Ascending aorta (tissue), 2 donors: Measurements from ENCODE around the gene PROSER3. TPM values are rescaled to one million over a fixed set of nuclear protein-coding genes. Genes with fewer than 3 reads are reported as not detected.
"Not testable (repeated sequence)": the region's sequence is repeated elsewhere in the genome, so short reads cannot be mapped to it uniquely, and the experiment has no call there.

Source experiments
- DNase-seq, 2 donors: peaks; one replicate each; pipeline ENCODE4 v3.0.0-alpha.2; 2019; ENCODE audit warnings: low spot score in 2 of 2
- H3K27ac ChIP-seq, 2 donors: fragments of 200-600 bp; sonication (generic); one replicate each; pipeline ENCODE4 v1.5.1; 2016 to 2017; ENCODE audit warnings: mild to moderate bottlenecking in 1 of 2
- H3K27me3 ChIP-seq: fragments of 200-600 bp; sonication (generic); one replicate; pipeline ENCODE4 v1.5.1; 2017
- H3K36me3 ChIP-seq, 2 donors: fragments of 200-600 bp; sonication (generic); one replicate each; pipeline ENCODE4 v1.5.1; 2016
- H3K4me1 ChIP-seq, 2 donors: fragments of 200-600 bp; sonication (generic); one replicate each; pipeline ENCODE4 v1.5.1; 2016 to 2017; ENCODE audit warnings: mild to moderate bottlenecking in 1 of 2
- H3K4me3 ChIP-seq, 2 donors: fragments of 200-600 bp; sonication (generic); one replicate each; pipeline ENCODE4 v1.5.1; 2016 to 2017; ENCODE audit warnings: mild to moderate bottlenecking in 1 of 2
- H3K9me3 ChIP-seq, 2 donors: fragments of 200-600 bp; sonication (generic); one replicate each; pipeline ENCODE4 v1.5.1; 2016
- CTCF ChIP-seq, 3 experiments: fragments of 200-600 bp in 2 of 3; fragments of 450-650 bp in 1 of 3; sonication (generic) in 2 of 3; IDR thresholded peaks; one replicate each; pipeline ENCODE4 v1.5.1; 2016 to 2019; ENCODE audit warnings: antibody characterized with exemption in 3 of 3, mild to moderate bottlenecking in 1 of 3, moderate library complexity in 1 of 3
- intact Hi-C: fragments of 100-400 bp; cut with DNase I; formaldehyde crosslinking; loops from one replicate; pipeline ENCODE4 v1.15.1; 2023
- total RNA-seq: library from RNA; depleted of rRNA; stranded (reverse); fragments of >200 nt; gene quantifications from one replicate; pipeline ENCODE4 v1.1.0, GENCODE V29; 2016

PROSER3 gene
- total RNA-seq, 1 donor from 2014 or later, result 6.5 TPM

GRCh38 chr19:35720163-35720524 lies 37.8 kb upstream of the PROSER3 start:
- peaks cover 52 to 56% of the 10 kb centered on the region in 2 donors for H3K36me3 ChIP-seq
- H3K27ac ChIP-seq, result no peak overlapping the region
- H3K9me3 ChIP-seq, result no peaks in the 10 kb centered on the region
- no peaks in the 10 kb centered on the region for H3K27me3 ChIP-seq
- intact Hi-C loops, result no loop called here
- TF ChIP-seq CTCF (IDR thresholded peaks at IDR 0.05), result no peak
- no peak overlapping the region for H3K4me3 ChIP-seq
- DNase-seq, result no peak
- H3K4me1 ChIP-seq, result peaks cover 7 to 19% of the 10 kb centered on the region in 2 donors

- intact Hi-C loops, result no loop called here
- Histone ChIP-seq H3K9me3 (no peaks in the 10 kb centered on the region), H3K4me3 (no peak overlapping the region), H3K27ac (no peak overlapping the region), H3K36me3 (peaks cover 57 to 61% of the 10 kb centered on the region in 2 donors), H3K4me1 (peaks cover 6 to 17% of the 10 kb centered on the region in 2 donors), H3K27me3 (no peaks in the 10 kb centered on the region)
- TF ChIP-seq CTCF (IDR thresholded peaks at IDR 0.05), result no peak
- DNase-seq, result no peak
These were observed 37.3 kb upstream of the PROSER3 start for GRCh38 chr19:35720648-35721047.

- intact Hi-C loops, result no loop called here
- no peak for DNase-seq
- no peaks in the 10 kb centered on the region for H3K9me3 ChIP-seq
- no peak overlapping the region for H3K4me3 ChIP-seq
- peaks cover 64 to 69% of the 10 kb centered on the region in 2 donors for H3K36me3 ChIP-seq
- H3K27ac ChIP-seq, result no peak overlapping the region
- TF ChIP-seq CTCF (IDR thresholded peaks at IDR 0.05), result no peak
- H3K4me1 ChIP-seq, result peaks cover 3 to 9% of the 10 kb centered on the region in 2 donors
- H3K27me3 ChIP-seq, result no peaks in the 10 kb centered on the region
These were observed 36.6 kb upstream of the PROSER3 start for GRCh38 chr19:35721374-35721773.

- Histone ChIP-seq H3K36me3 (peaks cover 75 to 79% of the 10 kb centered on the region in 2 donors), H3K4me1 (peaks cover 3 to 7% of the 10 kb centered on the region in 2 donors), H3K4me3 (no peak overlapping the region), H3K27ac (no peak overlapping the region), H3K27me3 (no peaks in the 10 kb centered on the region), H3K9me3 (no peaks in the 10 kb centered on the region)
- DNase-seq, result no peak
- intact Hi-C loops, result no loop called here
- TF ChIP-seq CTCF (IDR thresholded peaks at IDR 0.05), result no peak
These were observed 35.5 kb upstream of the PROSER3 start for GRCh38 chr19:35722461-35722860.

GRCh38 chr19:35722897-35723296 lies 35.1 kb upstream of the PROSER3 start:
- no peak for DNase-seq
- no peak for TF ChIP-seq CTCF (IDR thresholded peaks at IDR 0.05)
- Histone ChIP-seq H3K4me1 (peaks cover 3 to 7% of the 10 kb centered on the region in 2 donors), H3K27me3 (no peaks in the 10 kb centered on the region), H3K36me3 (peaks cover 79 to 84% of the 10 kb centered on the region in 2 donors), H3K9me3 (no peaks in the 10 kb centered on the region), H3K27ac (no peak overlapping the region), H3K4me3 (no peak overlapping the region)
- intact Hi-C loops, result no loop called here

- Histone ChIP-seq H3K9me3 (no peaks in the 10 kb centered on the region), H3K36me3 (peaks cover 87 to 92% of the 10 kb centered on the region in 2 donors), H3K4me3 (no peak overlapping the region), H3K27ac (no peak overlapping the region), H3K27me3 (no peaks in the 10 kb centered on the region), H3K4me1 (peaks cover 3 to 7% of the 10 kb centered on the region in 2 donors)
- TF ChIP-seq CTCF (IDR thresholded peaks at IDR 0.05), result no peak
- intact Hi-C loops, result no loop called here
- DNase-seq, result no peak
These were observed 34.3 kb upstream of the PROSER3 start for GRCh38 chr19:35723671-35724070.

- intact Hi-C loops, result not testable (repeated sequence)
These were observed 33.8 kb upstream of the PROSER3 start for GRCh38 chr19:35724132-35724531.

More at GRCh38 chr19:35724132-35724531, 33.8 kb upstream of the PROSER3 start:
- not testable (repeated sequence) for H3K27me3 ChIP-seq, DNase-seq, H3K4me1 ChIP-seq, H3K27ac ChIP-seq, H3K4me3 ChIP-seq, H3K9me3 ChIP-seq
- peaks cover 92 to 96% of the 10 kb centered on the region in 2 donors for H3K36me3 ChIP-seq
